Sigmoid colon (tissue), 4 donors: ENCODE data around the gene HSPB9.

Experiments
- EP300 ChIP-seq, 4 donors: sonication (generic); formaldehyde crosslinking; IDR thresholded peaks; one replicate each; pipeline ENCODE4 v1.6.1; 2017; ENCODE audit warnings: antibody characterized with exemption in 4 of 4
- POLR2A ChIP-seq, 2 donors: fragments of 450-650 bp; IDR thresholded peaks; one replicate each; pipeline ENCODE4 v1.6.1; 2016; ENCODE audit warnings: antibody characterized with exemption in 2 of 2, mild to moderate bottlenecking in 2 of 2, moderate library complexity in 2 of 2
- TF ChIP-seq, protein P1 (sequence below), 4 experiments: fragments of 450-650 bp in 3 of 4; fragments of 200-600 bp in 1 of 4; IDR thresholded peaks; one replicate each; pipeline ENCODE4 v1.5.1; 2016 to 2019; ENCODE audit warnings: antibody characterized with exemption in 4 of 4, mild to moderate bottlenecking in 3 of 4, moderate library complexity in 2 of 4

- TF ChIP-seq POLR2A (IDR thresholded peaks at IDR 0.05) (no peak), EP300 (IDR thresholded peaks at IDR 0.05) (no peak)
- TF ChIP-seq, protein P1, sequence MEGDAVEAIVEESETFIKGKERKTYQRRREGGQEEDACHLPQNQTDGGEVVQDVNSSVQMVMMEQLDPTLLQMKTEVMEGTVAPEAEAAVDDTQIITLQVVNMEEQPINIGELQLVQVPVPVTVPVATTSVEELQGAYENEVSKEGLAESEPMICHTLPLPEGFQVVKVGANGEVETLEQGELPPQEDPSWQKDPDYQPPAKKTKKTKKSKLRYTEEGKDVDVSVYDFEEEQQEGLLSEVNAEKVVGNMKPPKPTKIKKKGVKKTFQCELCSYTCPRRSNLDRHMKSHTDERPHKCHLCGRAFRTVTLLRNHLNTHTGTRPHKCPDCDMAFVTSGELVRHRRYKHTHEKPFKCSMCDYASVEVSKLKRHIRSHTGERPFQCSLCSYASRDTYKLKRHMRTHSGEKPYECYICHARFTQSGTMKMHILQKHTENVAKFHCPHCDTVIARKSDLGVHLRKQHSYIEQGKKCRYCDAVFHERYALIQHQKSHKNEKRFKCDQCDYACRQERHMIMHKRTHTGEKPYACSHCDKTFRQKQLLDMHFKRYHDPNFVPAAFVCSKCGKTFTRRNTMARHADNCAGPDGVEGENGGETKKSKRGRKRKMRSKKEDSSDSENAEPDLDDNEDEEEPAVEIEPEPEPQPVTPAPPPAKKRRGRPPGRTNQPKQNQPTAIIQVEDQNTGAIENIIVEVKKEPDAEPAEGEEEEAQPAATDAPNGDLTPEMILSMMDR (IDR thresholded peaks at IDR 0.05), result no peak
Measured at GRCh38 chr17:42136654-42137051, 14.0 kb downstream of the HSPB9 start.
